HEK293T (cell line): Measurements from ENCODE around the gene HCN2.

ENCODE experiments used
- CTCF ChIA-PET: fragments of 350-600 bp; formaldehyde crosslinking; extraction: SDS; loops from one replicate; lab custom pipeline; 2021; ENCODE audit warnings: antibody characterized with exemption, inconsistent platforms; lab: Yijun Ruan, JAX
- POLR2A ChIA-PET: fragments of 350-600 bp; formaldehyde crosslinking; extraction: SDS; loops from one replicate; lab custom pipeline; 2020; ENCODE audit warnings: antibody characterized with exemption, inconsistent platforms; lab: Yijun Ruan, JAX
- DNase-seq: peaks from one replicate; pipeline ENCODE4 v3.0.0; 2012; ENCODE audit warnings: mixed read lengths; ENCODE audit errors: extremely low spot score
- ARNT ChIP-seq: fragments of 450-650 bp; IDR thresholded peaks from 2 replicates; pipeline ENCODE4 v1.6.1; 2017; ENCODE audit warnings: mild to moderate bottlenecking
- BHLHE40 ChIP-seq: fragments of 450-650 bp; IDR thresholded peaks from 2 replicates; pipeline ENCODE4 v1.6.1; 2016; ENCODE audit warnings: mild to moderate bottlenecking, moderate library complexity, borderline replicate concordance
- CTBP1 ChIP-seq: fragments of 450-650 bp; IDR thresholded peaks from 2 replicates; pipeline ENCODE4 v1.6.1; 2016; ENCODE audit warnings: borderline replicate concordance
- ELF4 ChIP-seq: fragments of 450-650 bp; IDR thresholded peaks from 2 replicates; pipeline ENCODE4 v1.6.1; 2017; ENCODE audit warnings: antibody characterized with exemption
- FOXA1 ChIP-seq: fragments of 450-650 bp; IDR thresholded peaks from 2 replicates; pipeline ENCODE4 v1.6.1; 2016; ENCODE audit warnings: mild to moderate bottlenecking
- FOXK2 ChIP-seq: fragments of 450-650 bp; IDR thresholded peaks from 2 replicates; pipeline ENCODE4 v1.6.1; 2016; ENCODE audit warnings: mild to moderate bottlenecking
- FOXM1 ChIP-seq: fragments of 450-650 bp; IDR thresholded peaks from 2 replicates; pipeline ENCODE4 v1.6.1; 2017; ENCODE audit warnings: mild to moderate bottlenecking, borderline replicate concordance
- HDGF ChIP-seq: fragments of 450-650 bp; IDR thresholded peaks from 2 replicates; pipeline ENCODE4 v1.6.1; 2017; ENCODE audit warnings: antibody characterized with exemption, borderline replicate concordance
- L3MBTL2 ChIP-seq: fragments of 450-650 bp; conservative IDR thresholded peaks from 2 replicates; pipeline ENCODE4 v1.6.1; 2016; ENCODE audit warnings: mild to moderate bottlenecking
- LEF1 ChIP-seq: fragments of 450-650 bp; IDR thresholded peaks from 2 replicates; pipeline ENCODE4 v1.6.1; 2017; ENCODE audit warnings: mild to moderate bottlenecking, borderline replicate concordance
- NFRKB ChIP-seq: fragments of 450-650 bp; IDR thresholded peaks from 2 replicates; pipeline ENCODE4 v1.6.1; 2016; ENCODE audit warnings: mild to moderate bottlenecking, moderate library complexity
- SP1 ChIP-seq: fragments of 450-650 bp; IDR thresholded peaks from 2 replicates; pipeline ENCODE4 v1.6.1; 2017
- SUZ12 ChIP-seq: fragments of 450-650 bp; IDR thresholded peaks from 2 replicates; pipeline ENCODE4 v1.6.1; 2016; ENCODE audit warnings: mild to moderate bottlenecking
- TARDBP ChIP-seq: fragments of 450-650 bp; IDR thresholded peaks from 2 replicates; pipeline ENCODE4 v1.6.1; 2016
- ZNF384 ChIP-seq: fragments of 450-650 bp; IDR thresholded peaks from 2 replicates; pipeline ENCODE4 v1.6.1; 2016
- TF ChIP-seq, protein P1 (sequence below): fragments of 450-650 bp; IDR thresholded peaks from 2 replicates; pipeline ENCODE4 v1.6.1; 2016

Gene HCN2

GRCh38 chr19:607301-608154 lies 17.8 kb downstream of the HCN2 start:
- no peak for TF ChIP-seq ZNF384
- TF ChIP-seq, protein P1, sequence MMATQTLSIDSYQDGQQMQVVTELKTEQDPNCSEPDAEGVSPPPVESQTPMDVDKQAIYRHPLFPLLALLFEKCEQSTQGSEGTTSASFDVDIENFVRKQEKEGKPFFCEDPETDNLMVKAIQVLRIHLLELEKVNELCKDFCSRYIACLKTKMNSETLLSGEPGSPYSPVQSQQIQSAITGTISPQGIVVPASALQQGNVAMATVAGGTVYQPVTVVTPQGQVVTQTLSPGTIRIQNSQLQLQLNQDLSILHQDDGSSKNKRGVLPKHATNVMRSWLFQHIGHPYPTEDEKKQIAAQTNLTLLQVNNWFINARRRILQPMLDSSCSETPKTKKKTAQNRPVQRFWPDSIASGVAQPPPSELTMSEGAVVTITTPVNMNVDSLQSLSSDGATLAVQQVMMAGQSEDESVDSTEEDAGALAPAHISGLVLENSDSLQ, result no peak
- TF ChIP-seq NFRKB, result no peak
- TF ChIP-seq HDGF, result no peak
- TF ChIP-seq SP1, result no peak
- no peak for TF ChIP-seq BHLHE40
- TF ChIP-seq L3MBTL2, result no peak
- no peak for TF ChIP-seq ARNT
- TF ChIP-seq ELF4, result no peak
- no peak for TF ChIP-seq FOXA1
- no peak for TF ChIP-seq CTBP1
- TF ChIP-seq LEF1, result no peak
- no peak for TF ChIP-seq FOXM1
- no peak for TF ChIP-seq TARDBP
- no peak for TF ChIP-seq FOXK2
- TF ChIP-seq SUZ12, result no peak
- ChIA-PET CTCF (no interaction called here), POLR2A (no interaction called here)
- DNase-seq, result no peak

GRCh38 chr19:608155-609003 lies 18.7 kb downstream of the HCN2 start:
- ChIA-PET CTCF (no interaction called here), POLR2A (no interaction called here)
- no peak for DNase-seq
- TF ChIP-seq, protein P1, result no peak
- TF ChIP-seq TARDBP (no peak), FOXA1 (no peak), NFRKB (no peak), SP1 (no peak), BHLHE40 (no peak), ARNT (no peak), HDGF (no peak), FOXK2 (no peak), FOXM1 (no peak), SUZ12 (no peak), LEF1 (no peak), ZNF384 (no peak), ELF4 (no peak), L3MBTL2 (no peak), CTBP1 (no peak)

GRCh38 chr19:609004-609346 lies 19.3 kb downstream of the HCN2 start:
- no peak for DNase-seq
- TF ChIP-seq ELF4 (no peak), ARNT (no peak), SUZ12 (no peak), HDGF (no peak), NFRKB (no peak), FOXM1 (no peak), BHLHE40 (no peak), FOXA1 (no peak), LEF1 (no peak), FOXK2 (no peak), ZNF384 (no peak), L3MBTL2 (no peak), CTBP1 (no peak), SP1 (no peak), TARDBP (no peak)
- TF ChIP-seq, protein P1, result no peak
- ChIA-PET POLR2A (no interaction called here), CTCF (no interaction called here)

- ChIA-PET CTCF (no interaction called here), POLR2A (no interaction called here)
- DNase-seq, result no peak
- TF ChIP-seq BHLHE40, result no peak
- TF ChIP-seq NFRKB, result no peak
- no peak for TF ChIP-seq CTBP1
- no peak for TF ChIP-seq TARDBP
- no peak for TF ChIP-seq ZNF384
- no peak for TF ChIP-seq SP1
- no peak for TF ChIP-seq SUZ12
- no peak for TF ChIP-seq FOXA1
- TF ChIP-seq FOXM1, result no peak
- TF ChIP-seq, protein P1, result no peak
- TF ChIP-seq LEF1, result no peak
- no peak for TF ChIP-seq HDGF
- TF ChIP-seq ARNT, result no peak
- TF ChIP-seq FOXK2, result no peak
Measured at GRCh38 chr19:610071-610800, 20.6 kb downstream of the HCN2 start.
